Globus pallidus (tissue), 1 donor: ENCODE results near the gene LSM7.
A peak's percentile ranks its signal among the peaks of the same experiment; 100 is the strongest.
"Not testable (repeated sequence)": the region's sequence is repeated elsewhere in the genome, so short reads cannot be mapped to it uniquely, and the experiment has no call there.

Experiments used
- DNase-seq: peaks from one replicate; pipeline ENCODE4 v3.0.0-alpha.2; 2015; ENCODE audit warnings: low spot score

LSM7 gene

DNA sequence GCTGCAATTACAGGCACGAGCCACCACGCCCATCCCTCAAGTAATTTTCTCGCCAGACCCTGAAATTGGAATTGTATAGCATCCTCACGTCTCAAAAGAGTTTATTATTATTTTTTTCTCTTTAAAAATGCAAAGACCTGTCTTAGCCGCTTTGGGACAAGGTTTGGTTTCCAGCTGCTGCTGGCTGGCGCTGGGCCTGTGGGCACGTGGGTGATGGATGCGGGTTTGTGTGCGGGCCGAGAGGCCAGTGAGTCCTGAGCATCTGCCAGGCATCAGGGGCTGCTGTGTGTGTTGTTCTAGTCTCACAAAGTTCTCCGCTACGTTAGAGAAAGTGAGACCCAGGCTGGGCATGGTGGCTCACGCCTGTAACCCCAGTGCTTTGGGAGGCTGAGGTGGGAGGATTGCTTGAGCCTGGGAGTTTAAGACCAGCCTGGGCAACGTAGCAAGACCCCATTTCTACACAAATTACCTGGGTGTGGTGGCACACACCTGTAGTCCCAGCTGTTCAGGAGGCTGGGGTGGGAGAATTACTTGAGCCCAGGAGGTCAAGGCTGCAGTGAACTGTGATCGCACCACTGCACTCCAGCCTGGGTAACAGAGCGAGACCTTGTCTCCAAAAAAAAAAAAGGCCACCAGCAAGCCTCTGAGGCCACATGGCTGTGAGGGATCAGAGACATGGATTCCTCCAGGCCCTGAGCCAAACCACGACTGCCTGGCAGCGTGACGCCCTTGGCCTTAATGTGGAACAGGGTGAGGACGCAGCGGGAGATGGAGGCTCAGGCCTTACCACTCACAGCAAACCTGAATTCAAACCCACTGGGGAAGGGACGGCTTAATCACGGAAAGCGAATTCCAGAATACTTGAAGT, 27.0 kb upstream of the LSM7 start:
- DNase-seq, result no peak

DNA sequence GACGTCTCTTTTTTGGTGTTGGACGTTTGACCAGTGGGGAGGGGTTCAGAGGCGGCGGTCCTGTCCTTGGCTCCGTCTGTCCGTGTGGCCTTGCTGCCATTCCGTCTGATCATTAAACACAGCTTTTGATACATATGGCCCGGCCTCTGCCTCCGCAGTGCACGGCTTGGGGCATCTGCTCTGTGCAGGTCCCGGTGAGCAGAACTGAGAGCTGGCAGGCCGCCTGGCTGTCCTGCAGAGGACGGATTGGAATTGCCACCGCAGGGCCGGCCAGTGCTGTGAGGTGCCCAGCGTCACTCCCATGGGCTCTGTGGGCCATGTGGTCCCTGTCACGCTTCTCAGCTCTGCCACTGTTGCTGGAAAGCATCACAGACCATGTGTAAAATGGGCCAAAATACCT, 26.3 kb upstream of the LSM7 start:
- DNase-seq, result no peak

DNA sequence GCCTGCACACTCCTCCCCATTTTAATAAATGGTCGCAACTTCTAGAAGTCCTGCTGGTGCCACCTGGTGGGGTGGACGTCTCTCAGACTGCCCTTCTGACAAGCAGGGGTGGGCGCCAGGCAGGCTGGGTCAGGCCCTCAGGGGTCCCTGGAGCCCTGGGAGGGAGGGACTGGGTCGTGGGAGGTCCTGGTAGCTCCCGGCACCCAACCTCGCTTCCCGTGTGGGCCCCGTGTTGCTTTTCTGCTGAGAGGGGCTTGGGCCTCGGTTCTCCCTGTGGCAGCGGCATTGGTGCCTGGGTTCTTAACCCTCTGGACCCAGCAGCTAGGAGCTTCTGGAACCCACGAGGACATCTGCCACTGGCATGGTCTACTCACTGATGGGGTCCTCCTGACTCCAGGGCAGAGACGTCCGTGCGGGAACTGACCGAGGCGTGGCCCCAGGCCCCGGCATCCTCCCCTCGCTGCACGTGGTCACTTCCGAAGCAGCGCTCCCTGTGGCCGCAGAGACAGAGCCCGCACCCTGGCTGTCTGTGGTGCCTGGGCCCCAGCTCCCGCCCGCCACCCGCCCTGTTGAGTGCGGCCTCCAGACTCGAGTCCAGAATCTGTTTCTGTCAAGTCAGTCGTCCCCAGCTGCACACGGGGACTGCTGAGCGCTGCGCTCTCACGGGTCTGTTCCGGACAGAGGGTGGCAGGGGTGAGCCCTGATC, 25.7 kb upstream of the LSM7 start:
- DNase-seq, result no peak

DNA sequence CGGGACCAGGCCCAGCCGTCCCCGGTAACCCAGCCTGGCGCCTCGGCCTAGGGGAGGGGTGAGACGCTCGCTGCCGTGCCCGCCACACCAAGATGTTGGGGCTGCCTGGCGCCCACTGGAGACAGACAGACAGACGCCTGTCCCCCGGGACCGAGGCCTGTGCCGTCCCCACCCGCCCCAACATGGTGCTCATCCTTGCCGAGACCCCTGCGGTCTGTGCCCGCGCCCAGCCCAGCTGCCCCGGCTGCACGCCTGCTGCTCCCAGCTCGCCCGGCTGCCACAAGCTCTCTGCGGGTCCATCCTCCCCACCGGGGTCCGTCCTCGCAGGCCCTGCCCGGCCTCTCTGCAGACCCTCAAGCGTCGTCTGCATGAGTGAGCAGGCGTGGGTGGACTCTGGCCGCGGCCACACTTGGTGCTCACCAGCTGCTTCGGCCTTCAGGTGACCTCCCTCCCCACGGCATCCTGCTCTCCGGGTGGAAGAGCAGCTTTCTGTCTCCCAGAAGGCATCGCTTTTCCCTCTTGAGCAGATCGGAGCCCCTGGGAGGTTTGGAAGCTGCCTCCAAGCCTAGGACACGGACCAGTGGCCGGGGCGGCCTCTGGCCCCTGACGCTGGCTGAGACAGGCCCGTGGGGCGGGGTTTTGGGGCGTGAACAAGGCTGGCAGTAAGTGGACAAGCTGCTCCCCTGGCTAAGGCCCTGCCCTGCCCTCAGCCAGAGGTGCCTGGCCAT, 24.9 kb upstream of the LSM7 start:
- no peak for DNase-seq

DNA sequence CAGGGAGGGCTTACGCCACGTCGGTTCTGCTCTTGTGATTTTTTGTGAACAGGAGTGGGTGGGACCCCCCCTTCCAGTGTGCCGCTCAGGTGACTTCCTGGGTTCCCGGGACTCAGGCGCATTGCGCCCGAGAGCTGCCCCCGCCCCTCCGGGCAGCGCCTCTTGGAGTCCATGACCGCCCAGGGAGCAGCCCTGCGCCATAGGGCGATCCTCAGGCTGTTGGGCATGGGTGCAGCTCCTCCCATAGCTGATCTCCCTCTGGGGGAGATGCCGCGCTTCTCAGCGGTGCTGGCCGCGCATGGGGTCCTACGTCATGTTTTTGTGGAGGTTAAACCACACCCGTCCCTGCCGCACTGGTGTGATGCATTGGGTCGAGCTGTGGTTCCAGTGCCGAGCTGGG, 23.7 kb upstream of the LSM7 start:
- no peak for DNase-seq

DNA sequence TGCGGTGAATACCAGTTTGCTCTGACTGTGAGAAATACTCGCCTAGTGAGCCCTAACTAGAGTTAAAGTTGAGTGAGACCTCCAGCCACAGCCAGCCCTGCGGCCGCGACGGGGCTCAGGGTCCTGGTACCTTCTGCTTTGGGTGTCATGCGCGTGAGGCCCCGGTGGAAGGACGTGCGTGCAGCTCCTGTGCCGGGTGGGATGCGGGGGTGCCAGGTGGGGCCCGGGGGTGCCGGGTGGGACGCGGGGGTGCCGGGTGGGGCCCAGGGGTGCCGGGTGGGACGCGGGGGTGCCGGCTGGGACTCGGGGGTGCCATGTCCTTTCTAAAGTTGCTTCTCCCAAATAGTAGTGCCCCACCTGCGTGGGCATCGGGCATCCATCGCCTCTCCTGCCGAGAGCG, 23.2 kb upstream of the LSM7 start:
- DNase-seq, result no peak

DNA sequence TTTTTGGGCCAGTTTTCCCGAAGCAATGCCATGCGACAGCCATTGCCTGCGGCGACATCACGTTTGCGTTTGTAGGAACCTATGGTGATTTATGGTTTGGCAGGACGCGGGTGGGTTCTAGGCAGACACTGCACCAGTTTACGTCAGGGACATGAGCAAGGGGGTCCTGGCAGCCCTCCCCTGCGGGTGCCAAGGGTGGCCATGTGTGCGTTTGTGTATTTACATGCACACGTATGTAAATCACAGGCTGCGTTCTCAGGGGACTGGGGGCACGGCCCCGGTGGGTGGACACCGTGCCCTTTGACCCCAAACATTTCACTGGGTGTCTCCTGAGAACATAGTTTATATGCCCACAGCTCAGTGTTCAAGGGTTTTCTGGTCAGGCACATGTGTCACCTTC, 22.3 kb upstream of the LSM7 start:
- DNase-seq, result no peak

DNA sequence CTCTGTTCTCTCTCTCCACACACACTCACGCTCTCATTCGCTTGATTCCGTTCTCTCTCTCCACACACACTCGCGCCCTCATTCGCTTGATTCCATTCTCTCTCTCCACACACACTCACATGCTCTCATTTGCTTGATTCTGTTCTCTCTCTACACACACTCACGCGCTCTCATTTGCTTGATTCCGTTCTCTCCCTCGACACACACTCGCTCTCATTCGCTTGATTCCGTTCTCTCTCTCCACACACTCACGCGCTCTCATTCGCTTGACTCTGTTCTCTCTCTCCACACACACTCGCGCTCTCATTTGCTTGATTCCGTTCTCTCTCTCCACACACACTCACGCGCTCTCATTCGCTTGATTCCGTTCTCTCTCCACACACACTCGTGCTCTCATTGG, 21.4 kb upstream of the LSM7 start:
- DNase-seq, result not testable (repeated sequence)

DNA sequence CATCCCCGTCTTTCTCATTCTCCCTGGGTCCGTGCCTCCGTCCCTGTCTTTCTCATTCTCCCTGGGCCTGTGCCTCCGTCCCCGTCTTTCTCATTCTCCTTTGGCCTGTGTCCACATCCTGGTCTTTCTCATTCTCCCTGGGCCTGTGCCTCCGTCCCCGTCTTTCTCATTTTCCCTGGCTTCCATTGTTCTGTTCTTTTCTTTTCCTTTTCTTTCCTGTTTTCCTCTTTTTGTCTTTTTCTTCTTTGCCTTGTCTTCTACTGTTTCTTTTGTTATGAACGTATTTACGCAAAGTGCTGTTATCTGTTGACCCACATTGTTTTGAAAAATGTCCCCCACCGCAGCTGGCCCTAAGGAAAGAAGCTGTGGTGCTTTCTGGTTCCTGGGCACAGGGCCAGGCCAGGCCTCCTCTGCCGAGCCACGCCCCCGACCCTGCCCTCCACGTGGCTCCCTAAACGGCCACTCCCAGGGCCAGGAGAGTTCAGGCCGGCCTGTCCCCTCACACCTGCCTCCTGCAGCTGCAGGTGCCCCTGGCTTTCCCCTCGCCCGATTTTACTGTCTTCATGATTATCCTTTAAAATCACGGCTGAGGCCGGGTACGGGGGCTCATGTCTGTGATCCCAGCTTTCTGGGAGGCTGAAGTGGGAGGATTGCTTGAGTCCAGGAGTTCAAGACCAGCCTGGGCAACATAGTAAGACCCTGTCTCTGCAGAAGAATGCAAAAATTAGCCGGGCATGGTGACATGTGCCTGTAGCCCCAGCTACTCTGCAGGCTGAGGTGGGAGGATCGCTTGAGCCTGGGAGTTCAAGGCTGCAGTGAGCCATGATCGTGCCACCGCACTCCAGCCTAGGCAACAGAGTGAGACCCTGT, 17.6 kb upstream of the LSM7 start:
- DNase-seq, result peak; percentile 31

DNA sequence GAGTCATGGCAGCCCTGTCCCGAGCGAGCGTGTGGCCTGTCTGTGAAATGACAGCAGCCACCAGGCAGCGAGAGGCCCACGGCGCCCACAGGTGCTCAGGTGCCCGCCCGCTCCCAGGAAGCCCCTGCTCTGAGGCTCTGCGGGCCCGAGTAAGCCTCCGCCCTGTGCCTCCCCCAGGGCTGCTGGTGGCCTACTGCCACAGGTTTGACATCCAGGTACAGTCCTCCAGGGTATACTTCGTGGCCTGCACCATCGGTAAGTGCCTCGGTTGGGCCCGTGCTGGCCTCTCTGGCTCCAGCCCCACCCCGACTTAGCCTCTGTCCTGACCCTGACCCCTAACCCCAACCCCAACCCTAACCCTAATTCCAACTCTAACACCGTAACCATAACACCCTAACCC, 16.7 kb upstream of the LSM7 start:
- no peak for DNase-seq

DNA sequence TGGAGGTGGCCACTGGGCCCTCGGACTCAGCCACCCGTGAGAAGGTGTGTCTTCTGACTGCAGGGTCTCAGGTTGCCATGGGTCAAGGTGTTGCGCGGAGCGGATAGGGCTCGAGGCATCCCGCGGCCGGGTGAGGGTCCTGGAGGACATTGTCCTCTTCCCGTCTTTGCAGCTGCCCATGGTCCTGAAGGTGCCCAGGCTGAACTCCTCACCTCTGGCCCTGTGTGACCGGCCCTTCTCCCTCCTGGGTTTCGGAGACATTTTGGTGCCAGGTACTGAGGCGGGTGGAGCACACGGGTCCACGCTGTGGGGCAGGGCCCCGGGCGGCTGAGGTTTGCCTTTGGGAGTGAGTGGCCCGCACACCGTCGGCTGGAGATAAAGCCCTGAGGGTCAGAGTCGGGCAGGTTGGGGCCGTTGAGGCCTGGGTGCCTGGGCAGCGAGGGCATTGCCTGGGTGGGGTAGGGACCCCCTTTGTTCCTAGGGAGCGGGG, 16.0 kb upstream of the LSM7 start:
- DNase-seq, result no peak

DNA sequence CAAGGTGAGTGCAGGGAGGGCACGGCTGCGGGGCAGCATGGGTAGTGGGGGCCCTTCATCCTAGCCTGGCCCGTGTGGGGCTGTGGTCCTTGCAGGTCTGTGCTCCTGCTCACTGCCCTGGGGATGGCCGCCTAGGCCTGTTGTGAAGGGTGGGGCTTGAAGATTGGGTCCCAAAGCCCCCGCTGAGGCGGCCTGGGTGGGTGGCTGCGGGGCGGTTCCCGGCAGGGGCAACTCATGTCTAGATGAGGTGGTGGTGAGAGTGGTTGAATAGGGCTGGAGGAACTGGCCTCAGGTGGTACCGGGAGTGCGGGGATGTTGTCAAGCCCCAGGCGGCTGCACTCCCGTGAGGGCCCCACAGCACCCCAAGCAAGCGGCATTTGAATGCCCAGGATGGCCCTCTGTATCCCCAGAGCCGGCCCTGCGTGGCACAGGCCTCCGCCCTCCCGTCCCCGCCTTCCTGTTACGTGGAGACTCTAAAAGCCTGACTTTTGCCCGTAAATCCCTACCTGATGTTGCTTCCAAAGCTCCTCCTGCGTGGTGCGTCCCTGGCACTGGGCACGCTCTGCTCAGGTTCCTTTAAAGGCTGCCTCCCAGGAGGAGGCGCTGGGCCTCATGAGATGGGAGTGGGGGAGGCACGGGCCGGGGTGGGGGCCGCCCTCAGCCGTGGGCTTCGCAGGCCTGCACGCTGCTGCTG, 15.1 kb upstream of the LSM7 start:
- no peak for DNase-seq

DNA sequence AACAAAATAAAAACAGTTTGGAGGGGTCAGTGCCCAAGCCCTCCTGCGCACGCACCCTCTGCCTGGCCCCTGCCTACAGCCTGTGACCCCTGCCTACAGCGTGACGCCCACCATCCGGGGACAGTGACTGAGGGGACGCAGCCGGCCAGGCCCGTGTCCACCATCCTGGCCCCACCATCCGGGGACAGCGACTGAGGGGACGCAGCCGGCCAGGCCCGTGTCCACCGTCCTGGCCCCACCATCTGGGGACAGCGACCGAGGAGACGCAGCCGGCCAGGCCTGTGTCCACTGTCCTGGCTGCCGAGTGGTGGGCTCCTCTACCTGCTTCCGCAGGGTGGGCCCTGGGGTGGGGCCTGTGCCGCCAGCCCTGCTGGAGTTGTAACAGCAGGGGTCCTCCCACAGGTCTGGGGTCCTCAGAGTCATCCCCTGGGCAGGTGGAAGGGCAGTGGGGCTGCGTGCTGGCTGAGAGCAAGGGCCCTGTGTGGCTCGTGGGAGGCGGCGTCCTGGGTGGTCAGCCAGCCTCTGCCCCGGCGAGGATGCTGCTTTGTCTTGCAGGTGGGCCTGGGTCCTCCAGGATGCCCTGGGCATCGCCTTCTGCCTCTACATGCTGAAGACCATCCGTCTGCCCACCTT, 14.4 kb upstream of the LSM7 start:
- DNase-seq, result no peak

DNA sequence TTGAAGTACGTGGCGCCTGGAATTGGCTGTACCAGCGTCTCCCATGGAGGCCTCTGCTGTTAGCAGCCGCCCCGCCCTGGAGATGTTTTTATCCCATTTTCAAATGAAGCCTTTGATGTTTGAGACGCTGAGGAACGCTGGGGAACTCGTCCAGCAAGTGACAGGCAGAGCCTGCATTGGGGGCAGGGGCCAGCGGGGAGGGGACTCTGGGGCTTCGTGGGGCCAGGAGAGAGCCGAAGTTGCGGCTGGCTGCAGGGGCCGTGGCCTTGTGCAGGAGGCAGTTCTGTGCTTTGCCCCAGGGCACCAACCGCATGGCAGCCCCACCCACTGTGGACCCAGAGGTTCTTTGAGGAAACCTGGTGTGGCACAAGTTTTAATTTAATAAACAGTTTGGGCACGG, 13.6 kb upstream of the LSM7 start:
- no peak for DNase-seq

DNA sequence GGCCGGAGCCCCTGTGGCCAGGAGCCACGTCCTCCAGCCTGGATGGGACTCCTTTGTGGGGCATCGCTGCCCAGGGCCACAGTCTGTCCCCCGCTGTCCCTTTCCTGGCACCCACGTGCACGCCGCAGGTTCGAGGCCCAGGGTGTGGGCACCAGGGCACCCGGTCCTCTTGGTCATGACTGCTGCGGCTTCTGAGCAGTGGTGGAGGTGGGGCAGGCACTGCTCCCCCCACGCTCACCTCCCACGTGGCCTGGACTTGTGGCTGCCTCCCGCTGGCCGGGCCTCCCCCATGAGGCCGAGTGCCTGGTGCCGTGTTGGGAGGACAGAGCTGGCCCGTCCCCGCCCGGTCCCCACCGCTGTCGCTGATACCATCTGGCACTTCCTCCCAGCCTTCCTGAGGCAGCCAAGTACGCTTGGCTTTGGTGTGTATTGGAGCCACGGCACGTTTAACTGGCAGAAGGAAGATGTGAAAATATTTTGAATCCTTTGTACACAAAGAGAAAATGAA, 12.9 kb upstream of the LSM7 start:
- no peak for DNase-seq

DNA sequence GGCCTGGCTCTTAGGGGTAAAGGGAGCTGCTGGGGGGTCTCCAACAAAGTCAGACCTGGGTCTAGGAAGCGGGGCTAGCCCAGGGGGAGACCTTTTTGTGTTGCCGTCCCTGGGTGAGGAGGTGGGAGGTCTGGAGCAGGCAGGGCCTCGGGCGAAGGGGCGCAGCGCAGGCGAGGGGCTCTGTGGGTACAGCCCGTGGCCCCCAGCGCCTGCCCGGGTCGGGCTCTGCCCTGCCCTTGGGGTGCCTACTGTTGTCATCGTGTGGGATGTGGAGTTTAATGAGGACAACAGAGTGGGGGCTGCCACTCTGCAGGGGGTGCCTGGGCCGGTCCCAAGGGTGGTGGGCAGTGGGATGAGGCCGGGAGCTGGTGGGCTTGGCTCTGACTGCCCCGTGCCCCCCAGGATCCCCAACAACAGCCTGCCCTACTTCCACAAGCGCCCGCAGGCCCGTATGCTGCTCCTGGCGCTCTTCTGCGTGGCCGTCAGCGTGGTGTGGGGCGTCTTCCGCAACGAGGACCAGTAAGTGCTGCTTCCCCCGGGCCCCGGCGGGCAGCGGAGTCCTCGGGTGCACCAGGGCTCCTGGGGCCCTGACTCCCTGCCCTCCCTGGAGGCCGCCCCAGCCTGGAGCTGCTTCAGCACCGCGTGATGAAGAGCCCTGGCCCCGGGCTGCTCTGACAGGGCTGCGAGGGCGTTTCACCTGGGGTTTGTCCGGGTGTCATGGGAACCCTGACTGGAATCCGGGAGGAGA, 12.3 kb upstream of the LSM7 start:
- DNase-seq, result no peak

DNA sequence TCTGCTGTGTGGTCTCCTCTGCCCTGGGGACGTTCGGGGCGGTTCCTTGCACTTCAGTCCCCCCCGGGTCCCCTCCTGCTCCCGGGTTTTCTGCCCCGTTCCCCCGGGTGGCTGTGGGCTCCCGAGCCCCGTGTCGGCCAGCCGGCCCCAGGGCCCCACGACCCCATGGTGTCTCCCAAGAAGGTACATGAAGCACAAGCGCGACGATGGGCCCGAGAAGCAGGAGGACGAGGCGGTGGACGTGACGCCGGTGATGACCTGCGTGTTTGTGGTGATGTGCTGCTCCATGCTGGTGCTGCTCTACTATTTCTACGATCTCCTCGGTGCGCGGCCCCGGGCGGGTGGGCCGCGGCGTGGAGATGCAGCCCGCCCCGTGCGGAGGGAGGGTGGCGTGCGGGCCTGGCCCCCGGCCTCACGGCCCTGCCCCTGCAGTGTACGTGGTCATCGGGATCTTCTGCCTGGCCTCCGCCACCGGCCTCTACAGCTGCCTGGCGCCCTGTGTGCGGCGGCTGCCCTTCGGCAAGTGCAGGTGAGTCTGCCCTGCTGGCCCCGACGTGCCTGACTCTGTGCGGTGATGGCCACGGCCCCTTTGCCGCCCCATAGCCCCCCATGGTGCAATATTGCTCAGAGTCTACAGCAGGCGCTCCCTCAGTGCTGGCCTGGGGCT, 11.4 kb upstream of the LSM7 start:
- DNase-seq, result no peak

DNA sequence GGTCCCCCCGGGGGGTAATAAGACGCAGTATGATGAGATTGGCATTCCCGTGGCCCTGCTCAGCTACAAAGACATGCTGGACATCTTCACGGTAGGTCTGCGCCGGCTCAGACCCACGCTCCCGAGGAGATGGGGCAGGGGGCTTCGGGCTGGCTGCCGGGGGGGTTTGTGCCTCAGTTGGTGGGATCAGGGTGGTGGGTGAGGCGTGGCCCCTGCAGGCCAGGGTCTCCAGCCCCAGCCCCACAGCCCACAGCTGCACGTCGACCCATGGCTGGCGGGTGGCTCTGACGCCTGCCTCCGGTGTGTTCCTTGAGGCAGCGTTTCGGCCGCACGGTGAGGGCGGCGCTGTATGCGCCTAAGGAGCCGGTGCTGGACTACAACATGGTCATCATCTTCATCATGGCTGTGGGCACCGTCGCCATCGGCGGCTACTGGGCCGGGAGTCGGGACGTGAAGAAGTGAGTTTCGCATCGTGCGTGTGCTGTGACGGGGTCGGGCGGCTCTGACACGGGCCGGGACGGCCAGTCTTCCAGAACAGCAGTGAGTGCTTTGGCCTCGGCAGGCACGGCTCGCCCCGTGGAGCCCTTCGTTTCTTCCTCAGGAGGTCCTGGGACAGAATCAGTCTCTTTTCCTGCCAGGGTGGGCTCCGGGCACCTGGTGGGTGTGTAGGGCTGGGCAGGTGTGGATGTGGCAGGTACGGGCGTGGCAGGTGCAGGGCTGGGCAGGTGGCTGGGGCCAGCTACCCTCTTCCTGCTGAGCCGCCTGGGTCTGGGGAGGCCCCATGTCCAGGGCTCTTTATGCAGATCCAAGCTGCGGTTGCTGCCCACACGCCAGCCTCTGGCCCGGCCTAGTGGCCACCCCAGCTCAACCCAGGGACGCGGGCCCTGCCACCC, 10.6 kb upstream of the LSM7 start:
- no peak for DNase-seq
